Bone marrow (tissue), 2 donors: Measurements from ENCODE around the gene EPHB2.

ENCODE experiments used
- DNase-seq, 2 donors: peaks; one replicate each; lab custom pipeline; 2025; lab: John Stamatoyannopoulos, UW

Gene EPHB2

GRCh38 chr1:22780696-22781095 lies 70.1 kb downstream of the EPHB2 start:
- no peak for DNase-seq

- no peak for DNase-seq
Measured at GRCh38 chr1:22781483-22781882, 70.8 kb downstream of the EPHB2 start.

GRCh38 chr1:22782406-22782805 lies 71.8 kb downstream of the EPHB2 start:
- no peak for DNase-seq

- DNase-seq = no peak
Measured at GRCh38 chr1:22784317-22784716, 73.7 kb downstream of the EPHB2 start.

GRCh38 chr1:22784737-22785136 lies 74.1 kb downstream of the EPHB2 start:
- no peak for DNase-seq

GRCh38 chr1:22786101-22786500 lies 75.5 kb downstream of the EPHB2 start:
- no peak for DNase-seq

- no peak for DNase-seq
Measured at GRCh38 chr1:22786719-22787489, 76.3 kb downstream of the EPHB2 start.

- DNase-seq = no peak
Measured at GRCh38 chr1:22787636-22788035, 77.0 kb downstream of the EPHB2 start.

- DNase-seq = no peak
Measured at GRCh38 chr1:22788254-22788661, 77.6 kb downstream of the EPHB2 start.

- DNase-seq = no peak
Measured at GRCh38 chr1:22789356-22789994, 78.8 kb downstream of the EPHB2 start.

- no peak for DNase-seq
Measured at GRCh38 chr1:22790232-22791008, 79.8 kb downstream of the EPHB2 start.

GRCh38 chr1:22791831-22792347 lies 81.2 kb downstream of the EPHB2 start:
- DNase-seq = no peak

- DNase-seq = no peak
Measured at GRCh38 chr1:22792396-22793160, 81.9 kb downstream of the EPHB2 start.

- DNase-seq = no peak
Measured at GRCh38 chr1:22793647-22794046, 83.0 kb downstream of the EPHB2 start.

GRCh38 chr1:22794647-22795365 lies 84.2 kb downstream of the EPHB2 start:
- DNase-seq = no peak

- no peak for DNase-seq
Measured at GRCh38 chr1:22795366-22795714, 84.7 kb downstream of the EPHB2 start.

- no peak for DNase-seq
Measured at GRCh38 chr1:22796642-22797041, 86.0 kb downstream of the EPHB2 start.

- DNase-seq = no peak
Measured at GRCh38 chr1:22798083-22798482, 87.4 kb downstream of the EPHB2 start.

GRCh38 chr1:22799971-22800370 lies 89.3 kb downstream of the EPHB2 start:
- DNase-seq = no peak

GRCh38 chr1:22800629-22801028 lies 90.0 kb downstream of the EPHB2 start:
- DNase-seq = no peak

GRCh38 chr1:22801347-22801746 lies 90.7 kb downstream of the EPHB2 start:
- DNase-seq = no peak
